HFF-Myc (cell line): Measurements from ENCODE around the gene SLC46A3.
"Not testable (repeated sequence)": the region's sequence is repeated elsewhere in the genome, so short reads cannot be mapped to it uniquely, and the experiment has no call there.

ENCODE experiments used
- DNase-seq: peaks from one replicate; pipeline ENCODE4 v3.0.0-alpha.2; 2011; ENCODE audit warnings: low read depth; ENCODE audit errors: extremely low read depth
- H3K4me3 ChIP-seq: replicated peaks from 2 replicates; pipeline ENCODE4 v1.5.1; 2011; ENCODE audit warnings: low read depth, mild to moderate bottlenecking, control low read depth, low read length
- TF ChIP-seq, protein P1 (sequence below): IDR thresholded peaks from 2 replicates; pipeline ENCODE4 v1.5.1; 2012; ENCODE audit warnings: mild to moderate bottlenecking, low read depth, low read length, control low read depth; ENCODE audit errors: missing control alignments

Gene SLC46A3

DNA sequence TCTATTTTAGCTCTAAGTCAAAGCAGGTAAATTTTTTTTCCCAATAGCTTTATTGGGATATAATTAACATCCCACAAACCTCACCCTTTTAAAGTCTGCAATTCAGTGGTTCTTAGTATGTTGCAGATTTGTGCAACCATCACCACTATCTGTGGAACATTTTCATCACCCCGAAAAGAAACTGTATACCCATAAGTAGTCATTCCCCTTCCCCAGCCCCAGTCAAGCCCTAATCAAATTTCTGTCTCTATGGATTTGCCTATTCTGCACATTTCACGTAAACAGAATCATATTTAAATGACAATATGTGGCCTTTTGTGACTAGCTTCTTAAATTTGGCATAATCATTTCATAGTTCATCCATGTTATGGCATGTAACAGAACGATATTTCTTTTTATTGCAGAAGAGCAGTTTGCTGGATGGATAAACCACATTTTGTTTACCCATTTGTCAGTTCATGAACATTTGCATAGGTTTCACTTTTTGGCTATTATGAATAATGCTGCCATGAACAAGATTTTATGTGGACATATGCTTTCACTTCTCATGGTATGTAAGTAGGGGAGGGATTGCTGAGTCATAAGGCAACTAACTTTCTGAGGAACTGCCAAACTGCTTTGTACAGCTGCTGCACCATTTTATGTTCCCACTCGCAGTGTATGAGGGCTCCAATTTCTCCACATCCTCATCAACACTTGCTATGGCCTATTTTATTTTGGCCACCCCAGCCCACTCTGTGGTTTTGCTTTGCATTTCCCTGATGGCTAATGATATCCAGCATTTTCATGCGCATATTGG lies 10.9 kb downstream of the SLC46A3 start:
- TF ChIP-seq, protein P1, sequence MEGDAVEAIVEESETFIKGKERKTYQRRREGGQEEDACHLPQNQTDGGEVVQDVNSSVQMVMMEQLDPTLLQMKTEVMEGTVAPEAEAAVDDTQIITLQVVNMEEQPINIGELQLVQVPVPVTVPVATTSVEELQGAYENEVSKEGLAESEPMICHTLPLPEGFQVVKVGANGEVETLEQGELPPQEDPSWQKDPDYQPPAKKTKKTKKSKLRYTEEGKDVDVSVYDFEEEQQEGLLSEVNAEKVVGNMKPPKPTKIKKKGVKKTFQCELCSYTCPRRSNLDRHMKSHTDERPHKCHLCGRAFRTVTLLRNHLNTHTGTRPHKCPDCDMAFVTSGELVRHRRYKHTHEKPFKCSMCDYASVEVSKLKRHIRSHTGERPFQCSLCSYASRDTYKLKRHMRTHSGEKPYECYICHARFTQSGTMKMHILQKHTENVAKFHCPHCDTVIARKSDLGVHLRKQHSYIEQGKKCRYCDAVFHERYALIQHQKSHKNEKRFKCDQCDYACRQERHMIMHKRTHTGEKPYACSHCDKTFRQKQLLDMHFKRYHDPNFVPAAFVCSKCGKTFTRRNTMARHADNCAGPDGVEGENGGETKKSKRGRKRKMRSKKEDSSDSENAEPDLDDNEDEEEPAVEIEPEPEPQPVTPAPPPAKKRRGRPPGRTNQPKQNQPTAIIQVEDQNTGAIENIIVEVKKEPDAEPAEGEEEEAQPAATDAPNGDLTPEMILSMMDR: no peak
- peak; percentile 87 for DNase-seq
- H3K4me3 ChIP-seq: no peak overlapping the region

DNA sequence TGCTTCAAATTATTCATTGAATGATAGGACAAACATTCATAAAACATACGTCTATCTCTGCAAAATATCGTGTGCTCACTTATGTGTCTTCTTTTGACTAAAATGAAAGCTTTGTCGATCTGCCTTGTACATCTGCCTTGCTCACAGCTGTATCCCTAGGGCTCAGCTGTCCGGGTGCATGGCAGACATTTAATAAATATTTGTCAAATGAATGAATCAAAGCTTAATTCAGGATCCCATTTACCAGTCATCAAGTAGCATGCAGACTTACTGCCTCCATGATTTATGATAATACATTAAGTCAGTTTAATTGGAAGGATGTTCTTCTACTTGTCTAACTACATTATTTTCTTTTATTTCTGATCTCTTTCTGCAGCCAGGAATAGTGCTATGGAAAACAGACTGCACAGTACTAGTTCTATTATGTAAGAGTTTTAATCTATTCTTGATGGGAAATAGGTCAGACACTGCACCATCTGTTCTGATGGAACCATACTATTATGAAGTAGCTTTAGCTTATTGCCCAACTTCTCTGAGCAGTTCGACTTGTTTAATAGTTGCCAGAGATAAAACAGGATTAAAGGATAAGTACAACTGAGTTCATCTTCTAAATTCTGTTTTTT lies 13.2 kb downstream of the SLC46A3 start:
- H3K4me3 ChIP-seq: no peak overlapping the region
- DNase-seq: no peak
- TF ChIP-seq, protein P1: no peak

DNA sequence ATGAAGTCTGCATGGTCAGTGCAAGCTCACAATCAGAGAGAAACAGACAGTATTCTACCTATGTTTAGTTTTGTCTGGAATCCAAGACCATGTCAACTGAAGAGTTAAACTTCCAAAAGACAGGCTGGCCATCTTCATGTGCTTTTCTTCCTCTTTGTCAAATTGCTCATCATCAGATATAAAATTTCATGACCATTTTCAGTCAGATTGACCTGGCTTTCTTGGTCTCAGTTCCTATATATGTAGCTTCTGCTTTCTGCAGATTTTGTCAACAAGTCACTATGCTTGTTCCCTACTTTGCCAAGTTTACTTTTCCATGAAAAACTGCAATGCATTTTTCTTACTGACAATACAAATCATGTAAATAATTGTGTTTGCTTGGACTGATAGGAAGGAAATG lies 13.9 kb downstream of the SLC46A3 start:
- TF ChIP-seq, protein P1: no peak
- DNase-seq: no peak
- H3K4me3 ChIP-seq: no peak overlapping the region

DNA sequence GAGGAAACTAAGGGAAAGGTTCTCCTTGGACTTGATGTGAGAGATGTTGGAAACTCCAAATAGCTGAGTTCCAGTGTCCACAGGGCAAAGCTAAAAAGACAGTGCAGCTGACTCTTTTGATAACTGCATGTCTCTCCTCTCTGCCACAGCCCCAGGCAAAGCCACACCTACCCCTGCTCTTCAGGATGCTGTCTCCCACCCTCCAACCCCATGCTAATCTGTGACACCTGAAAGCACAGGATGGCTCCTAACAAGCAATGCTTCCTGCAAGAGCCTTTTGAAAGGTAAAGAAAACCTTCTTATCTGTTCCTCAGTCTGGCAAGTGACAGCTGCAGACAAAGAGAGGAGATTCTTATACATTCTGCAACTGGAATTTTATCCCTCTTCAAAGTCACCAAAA lies 14.5 kb downstream of the SLC46A3 start:
- no peak overlapping the region for H3K4me3 ChIP-seq
- TF ChIP-seq, protein P1: no peak
- DNase-seq: no peak

DNA sequence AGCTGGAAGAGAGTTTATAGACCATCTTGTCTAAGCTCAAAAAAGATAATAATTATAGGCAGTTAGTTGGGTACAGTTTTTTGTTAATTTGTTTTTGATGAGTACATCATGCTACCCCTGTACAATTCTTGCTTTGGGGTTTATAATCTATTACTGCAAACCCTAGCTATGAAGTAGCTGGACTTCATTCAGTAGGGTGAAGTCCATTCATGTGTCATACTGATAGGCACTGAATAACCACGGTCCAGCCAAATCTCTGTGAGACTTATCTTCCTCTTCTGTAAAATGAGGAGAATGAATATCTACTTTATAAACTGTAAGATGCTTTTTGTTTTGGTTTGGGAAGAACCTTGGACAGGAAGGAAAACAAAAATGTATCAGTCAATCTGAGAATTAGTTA lies 19.5 kb downstream of the SLC46A3 start:
- no peak overlapping the region for H3K4me3 ChIP-seq
- no peak for DNase-seq
- TF ChIP-seq, protein P1: no peak

DNA sequence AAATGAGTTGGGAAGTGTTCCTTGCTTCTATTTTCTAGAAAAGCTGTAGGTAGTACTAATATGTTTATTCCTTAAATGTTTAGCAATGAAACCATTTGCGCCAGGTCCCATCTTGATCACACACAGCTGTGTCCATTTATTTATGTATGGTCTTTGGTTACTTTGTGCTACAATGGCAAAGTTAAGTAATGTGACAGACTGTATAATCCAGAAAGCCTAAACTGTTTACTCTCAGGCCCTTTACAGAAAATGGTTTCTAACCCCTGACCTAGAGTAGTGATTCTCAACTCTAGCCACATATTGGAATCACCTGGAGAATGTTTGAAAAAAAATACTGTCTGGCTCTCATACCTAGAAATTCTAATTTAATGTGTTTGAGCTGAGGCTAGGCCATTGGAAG lies 21.3 kb downstream of the SLC46A3 start:
- TF ChIP-seq, protein P1: no peak
- H3K4me3 ChIP-seq: no peak overlapping the region
- DNase-seq: no peak

DNA sequence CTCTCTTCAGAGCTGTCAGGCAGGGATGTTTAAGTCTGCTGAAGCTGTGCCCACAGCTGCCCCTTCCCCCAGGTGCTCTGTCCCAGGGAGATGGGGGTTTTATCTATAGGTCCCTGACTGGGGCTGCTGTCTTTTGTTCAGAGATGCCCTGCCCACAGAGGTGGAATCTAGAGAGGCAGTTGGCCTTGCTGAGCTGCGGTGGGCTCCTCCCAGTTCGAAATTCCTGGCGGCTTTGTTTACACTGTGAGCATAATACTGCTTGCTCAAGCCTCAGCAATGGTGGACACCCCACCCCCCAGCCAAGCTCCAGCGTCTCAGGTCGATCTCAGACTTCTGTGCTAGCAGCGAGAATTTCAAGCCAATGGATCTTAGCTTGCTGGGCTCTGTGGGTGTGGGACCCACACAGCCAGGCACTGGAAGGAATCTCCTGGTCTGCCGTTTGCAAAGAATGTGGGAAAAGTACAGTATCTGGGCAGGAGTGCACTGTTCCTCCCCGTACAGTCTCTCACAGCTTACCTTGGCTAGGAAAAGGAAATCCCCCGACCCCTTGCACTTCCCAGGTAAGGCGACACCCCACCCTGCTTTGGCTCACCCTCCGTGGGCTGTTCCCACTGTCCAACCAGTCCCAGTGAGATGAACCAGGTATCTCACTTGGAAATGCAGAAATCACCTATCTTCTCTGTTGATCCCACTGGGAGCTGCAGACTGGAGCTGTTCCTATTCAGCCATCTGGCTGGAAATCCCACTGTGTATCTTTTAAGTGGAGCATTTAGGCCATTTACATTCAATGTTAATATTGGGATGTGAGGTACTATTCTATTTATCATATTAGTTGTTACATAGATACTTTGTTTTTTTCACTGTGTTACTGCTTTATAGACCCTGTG lies 24.9 kb downstream of the SLC46A3 start:
- not testable (repeated sequence) for DNase-seq, H3K4me3 ChIP-seq
